SKM-1 treated with dmso at 0.1 percent for 144 hours (cell line): ENCODE results near the gene ITFG2.

Source experiments
- DNase-seq: peaks from one replicate; lab custom pipeline; 2025; ENCODE audit not compliant: unreplicated experiment; lab: John Stamatoyannopoulos, UW

The ITFG2 gene

GRCh38 chr12:2795291-2796186, 16.9 kb upstream of the ITFG2 start:
- peak; percentile 13 for DNase-seq

GRCh38 chr12:2796187-2796666, 16.2 kb upstream of the ITFG2 start:
- DNase-seq: no peak

- no peak for DNase-seq
Measured at GRCh38 chr12:2797721-2798418, 14.6 kb upstream of the ITFG2 start.

GRCh38 chr12:2800046-2800570, 12.4 kb upstream of the ITFG2 start:
- DNase-seq: no peak

GRCh38 chr12:2801044-2801783, 11.3 kb upstream of the ITFG2 start:
- no peak for DNase-seq

- DNase-seq: no peak
Measured at GRCh38 chr12:2803635-2804392, 8.7 kb upstream of the ITFG2 start.

GRCh38 chr12:2804393-2805142, 7.9 kb upstream of the ITFG2 start:
- no peak for DNase-seq

GRCh38 chr12:2805143-2805520, 7.3 kb upstream of the ITFG2 start:
- no peak for DNase-seq

- DNase-seq: no peak
Measured at GRCh38 chr12:2806700-2807099, 5.8 kb upstream of the ITFG2 start.

- DNase-seq: no peak
Measured at GRCh38 chr12:2811801-2812200, 667 bp upstream of the ITFG2 start.

GRCh38 chr12:2813214-2814185, 1.0 kb downstream of the ITFG2 start:
- DNase-seq: peak; percentile 58

GRCh38 chr12:2819810-2820209, 7.3 kb downstream of the ITFG2 start:
- DNase-seq: no peak

GRCh38 chr12:2820432-2820831, 8.0 kb downstream of the ITFG2 start:
- DNase-seq: no peak

GRCh38 chr12:2823483-2823882, 11.0 kb downstream of the ITFG2 start:
- DNase-seq: no peak

GRCh38 chr12:2824541-2824940, 12.1 kb downstream of the ITFG2 start:
- no peak for DNase-seq

- DNase-seq: no peak
Measured at GRCh38 chr12:2825132-2825531, 12.7 kb downstream of the ITFG2 start.

- no peak for DNase-seq
Measured at GRCh38 chr12:2826036-2826435, 13.6 kb downstream of the ITFG2 start.

- DNase-seq: no peak
Measured at GRCh38 chr12:2826721-2827515, 14.4 kb downstream of the ITFG2 start.
